GM04503 (cell line): ENCODE measurements around the gene KPNB1.
"Not testable (repeated sequence)": the region's sequence is repeated elsewhere in the genome, so short reads cannot be mapped to it uniquely, and the experiment has no call there.

ENCODE experiments used
- DNase-seq: peaks from one replicate; pipeline ENCODE4 v3.0.0-alpha.2; 2012; ENCODE audit warnings: low read depth

Gene KPNB1

DNA sequence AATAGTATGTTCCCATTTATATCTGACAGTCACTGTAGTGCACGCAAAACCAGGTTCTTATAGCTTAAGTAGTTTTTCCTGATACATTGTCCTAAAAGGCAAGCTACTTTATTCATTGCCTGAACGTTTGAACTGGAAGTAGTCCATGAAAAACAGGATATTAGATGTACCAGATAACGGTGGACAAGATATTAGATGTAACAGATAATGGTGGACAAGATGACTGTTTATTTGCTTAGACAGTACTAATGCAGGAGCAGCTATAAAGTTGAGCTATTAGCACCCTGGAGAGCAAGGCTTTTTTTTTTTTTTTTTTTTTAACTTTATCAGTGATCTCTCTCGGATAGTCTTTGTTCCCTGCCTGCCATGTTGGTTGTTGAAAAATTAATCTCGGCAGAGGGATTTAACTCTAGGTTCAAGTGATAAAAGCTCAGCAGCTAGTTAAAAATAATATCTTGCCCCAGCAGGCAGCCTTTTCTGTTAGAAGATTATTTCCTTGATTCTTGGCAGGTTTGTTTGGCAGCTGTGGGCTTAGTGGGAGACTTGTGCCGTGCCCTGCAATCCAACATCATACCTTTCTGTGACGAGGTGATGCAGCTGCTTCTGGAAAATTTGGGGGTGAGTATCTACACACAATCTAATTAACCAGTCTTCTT, 26.9 kb downstream of the KPNB1 start:
- DNase-seq = no peak

DNA sequence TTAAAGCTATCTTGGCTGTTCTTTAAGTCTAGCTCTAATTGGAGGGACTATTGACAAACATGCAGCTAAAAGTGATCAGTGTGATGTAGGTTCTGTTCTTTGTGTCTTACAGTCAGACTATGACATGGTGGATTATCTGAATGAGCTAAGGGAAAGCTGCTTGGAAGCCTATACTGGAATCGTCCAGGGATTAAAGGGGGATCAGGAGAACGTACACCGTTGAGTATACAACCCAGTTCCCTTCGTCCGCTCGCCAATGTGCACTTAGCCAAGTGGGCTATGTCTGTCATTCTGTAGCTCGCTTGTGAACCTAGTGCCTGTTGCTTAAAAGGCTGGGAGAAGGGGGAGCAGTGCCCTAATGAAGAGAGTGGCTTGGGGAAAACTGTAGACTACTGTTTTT, 28.5 kb downstream of the KPNB1 start:
- no peak for DNase-seq

DNA sequence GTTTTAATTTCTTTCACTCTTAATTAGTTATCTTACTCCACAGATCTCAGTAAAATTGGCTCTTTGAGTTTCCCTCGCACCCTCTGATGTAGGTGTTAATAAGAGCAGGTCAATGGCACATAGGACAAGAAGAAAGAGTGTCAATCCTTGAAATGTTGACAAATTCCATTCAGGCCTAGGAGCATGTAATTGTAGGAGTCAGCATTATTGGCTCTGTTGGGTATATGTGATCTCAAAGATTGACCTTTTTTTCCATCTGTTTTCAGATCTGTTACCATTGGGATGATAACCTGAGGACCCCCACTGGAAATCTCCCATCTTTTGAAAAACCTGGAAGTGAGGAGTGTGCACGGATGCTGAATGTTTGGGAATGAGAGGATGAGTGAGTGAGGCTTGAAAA, 32.4 kb downstream of the KPNB1 start:
- DNase-seq = no peak

DNA sequence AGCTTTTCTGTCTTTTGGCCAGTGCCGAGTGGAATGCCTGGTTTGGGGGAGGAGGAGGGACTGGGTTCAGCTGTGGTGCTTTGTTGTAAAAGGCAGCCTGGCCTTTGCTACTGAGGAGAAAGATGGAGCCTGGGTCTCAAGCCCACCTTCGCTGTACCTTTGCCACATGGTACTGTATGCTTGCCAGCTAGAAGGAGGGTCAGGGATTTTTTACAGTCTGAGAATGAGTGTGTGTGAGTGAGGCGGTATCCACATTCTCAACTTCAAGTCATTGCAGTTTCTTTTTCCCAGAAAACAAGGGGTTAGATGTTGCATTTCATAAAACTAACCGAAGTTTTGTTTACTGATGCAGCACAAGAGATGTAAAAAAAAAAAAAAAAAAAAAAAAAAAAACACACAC, 33.0 kb downstream of the KPNB1 start:
- not testable (repeated sequence) for DNase-seq

DNA sequence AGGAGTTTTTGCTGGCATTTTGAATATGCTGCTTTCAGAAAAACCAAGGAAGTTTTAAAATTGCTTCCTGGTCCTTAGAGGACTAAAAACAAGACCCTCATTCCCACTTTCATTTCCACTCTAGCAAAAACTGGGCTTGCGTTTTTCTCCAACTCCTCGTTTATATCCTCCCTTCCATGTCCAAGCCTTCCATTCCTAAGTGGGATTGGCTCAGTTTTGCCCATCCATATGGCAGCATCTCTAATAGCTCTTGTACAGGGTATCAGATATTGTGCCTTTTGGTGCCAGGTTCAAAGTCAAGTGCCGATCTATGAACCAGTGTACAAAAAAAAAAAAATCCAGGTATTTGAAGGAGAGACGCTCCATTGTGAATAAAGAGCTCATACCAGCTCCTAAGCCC, 34.3 kb downstream of the KPNB1 start:
- DNase-seq = no peak

DNA sequence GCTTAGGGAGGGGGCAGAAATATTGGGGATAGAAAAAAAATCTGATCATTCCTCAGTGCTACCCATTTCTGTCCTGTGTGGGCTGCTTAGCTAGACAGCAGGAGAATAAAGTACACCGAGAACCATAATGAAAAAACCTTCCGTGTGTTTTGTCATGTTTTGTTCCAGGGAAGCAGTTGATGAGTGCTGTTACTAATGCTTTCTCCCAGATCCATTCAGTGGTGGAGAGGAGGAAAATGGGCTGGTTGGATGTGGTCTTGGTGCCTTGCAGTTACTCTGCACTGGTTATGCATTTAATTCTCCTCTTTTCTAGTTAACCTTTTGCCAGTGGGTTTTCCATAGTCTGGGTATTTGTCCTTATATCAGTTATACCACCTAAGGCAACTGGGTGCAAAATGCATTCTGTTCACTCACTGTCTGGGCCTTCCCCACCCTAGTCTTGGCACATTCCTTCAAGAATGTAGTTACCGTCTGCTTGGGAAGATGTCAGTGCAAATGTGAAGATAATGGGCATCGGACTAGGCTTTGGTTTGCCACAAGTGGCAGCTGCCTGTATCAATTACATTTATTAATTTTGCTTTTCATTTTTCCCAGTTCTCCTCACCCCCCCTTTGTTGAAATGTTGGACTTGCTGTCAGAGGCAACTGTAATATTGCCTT, 34.9 kb downstream of the KPNB1 start:
- DNase-seq = no peak

DNA sequence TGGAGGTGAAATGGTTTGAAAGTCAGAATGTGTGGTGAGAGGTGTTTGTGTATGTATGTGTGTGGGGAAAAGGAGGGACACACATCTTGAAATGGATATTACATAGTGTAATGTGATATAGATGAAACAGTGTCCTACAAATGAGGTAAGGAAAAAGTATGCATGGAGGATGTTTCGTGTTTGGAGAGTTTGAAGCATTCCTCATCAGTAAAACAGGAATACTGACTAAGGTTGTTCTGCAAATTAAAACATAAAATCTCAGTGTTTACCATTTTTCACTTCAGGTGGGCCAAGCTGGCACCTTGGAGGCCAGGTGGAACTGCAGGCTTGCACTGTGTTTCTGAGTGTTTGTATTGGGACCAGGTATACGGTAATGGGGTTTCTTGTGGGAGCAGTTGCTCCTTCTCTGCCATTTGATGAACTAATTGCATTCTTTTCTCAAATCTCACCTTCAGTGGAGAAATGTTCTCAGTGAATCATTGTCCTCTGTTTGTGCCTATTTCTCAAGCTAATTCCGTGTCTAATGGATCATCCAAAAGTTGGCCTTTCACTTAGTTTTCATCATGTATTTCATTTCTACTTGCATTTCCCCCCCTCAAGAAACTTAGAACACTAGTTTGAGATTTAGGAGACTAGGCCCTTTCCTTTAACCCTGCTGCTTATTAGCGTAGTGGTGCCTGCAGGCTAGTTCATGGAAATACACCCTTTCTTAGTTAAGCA, 36.0 kb downstream of the KPNB1 start:
- DNase-seq = no peak

DNA sequence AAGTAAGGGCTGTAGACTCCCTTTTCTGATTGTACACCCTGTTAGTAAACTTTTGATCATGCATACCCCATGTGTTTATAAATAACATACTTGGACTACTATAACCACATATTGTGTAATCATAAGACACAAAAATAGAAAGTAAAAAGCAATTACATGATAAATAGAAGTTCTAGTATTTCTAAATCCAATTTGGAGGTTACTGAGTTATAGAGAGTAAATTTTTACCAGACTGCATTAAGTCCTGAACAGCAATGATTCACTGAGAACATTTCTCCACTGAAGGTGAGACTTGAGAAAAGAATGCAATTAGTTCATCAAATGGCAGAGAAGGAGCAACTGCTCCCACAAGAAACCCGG, 36.5 kb downstream of the KPNB1 start:
- peak; percentile 48 for DNase-seq

DNA sequence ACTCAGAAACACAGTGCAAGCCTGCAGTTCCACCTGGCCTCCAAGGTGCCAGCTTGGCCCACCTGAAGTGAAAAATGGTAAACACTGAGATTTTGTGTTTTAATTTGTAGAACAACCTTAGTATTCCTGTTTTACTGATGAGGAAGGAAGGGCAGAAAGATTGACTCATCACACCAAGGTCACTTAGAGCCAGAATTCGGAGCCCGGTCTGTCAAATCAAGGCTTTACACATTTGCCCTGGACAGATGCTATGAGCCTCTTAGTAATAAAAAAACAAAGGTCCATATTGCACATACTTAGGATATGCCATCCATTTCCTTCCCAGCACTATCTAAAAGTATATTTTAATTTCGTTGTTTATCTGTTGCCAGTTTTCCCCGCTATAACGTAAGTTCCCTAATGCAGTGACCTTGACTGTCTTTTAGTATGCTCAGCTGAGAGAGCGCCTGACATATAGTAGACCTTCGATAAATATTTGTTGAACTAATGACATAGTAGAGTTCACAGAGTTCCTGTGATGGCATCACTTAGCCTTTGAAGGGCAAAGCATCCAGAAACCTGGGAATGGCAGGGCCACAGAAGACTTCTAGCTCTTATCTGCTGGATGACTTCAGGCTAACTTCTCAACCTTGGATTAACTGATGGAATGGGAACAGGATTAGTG, 37.1 kb downstream of the KPNB1 start:
- no peak for DNase-seq

DNA sequence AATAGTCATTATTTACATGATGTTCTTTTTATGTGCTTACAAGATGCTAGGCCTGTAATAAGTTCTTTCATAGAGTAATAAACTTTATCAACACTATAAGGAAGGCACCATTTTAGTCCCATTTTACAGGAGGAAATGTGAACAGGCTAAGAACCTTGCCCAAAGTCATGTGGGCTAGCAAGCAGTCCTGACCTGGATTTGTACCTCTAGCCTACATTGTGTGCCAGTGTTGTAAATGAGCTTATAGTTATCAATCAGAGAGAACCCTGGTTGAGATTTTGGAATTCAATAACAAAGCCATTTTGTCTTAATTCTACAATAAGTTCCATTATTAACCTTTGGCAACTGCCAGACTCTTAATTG, 37.6 kb downstream of the KPNB1 start:
- no peak for DNase-seq

DNA sequence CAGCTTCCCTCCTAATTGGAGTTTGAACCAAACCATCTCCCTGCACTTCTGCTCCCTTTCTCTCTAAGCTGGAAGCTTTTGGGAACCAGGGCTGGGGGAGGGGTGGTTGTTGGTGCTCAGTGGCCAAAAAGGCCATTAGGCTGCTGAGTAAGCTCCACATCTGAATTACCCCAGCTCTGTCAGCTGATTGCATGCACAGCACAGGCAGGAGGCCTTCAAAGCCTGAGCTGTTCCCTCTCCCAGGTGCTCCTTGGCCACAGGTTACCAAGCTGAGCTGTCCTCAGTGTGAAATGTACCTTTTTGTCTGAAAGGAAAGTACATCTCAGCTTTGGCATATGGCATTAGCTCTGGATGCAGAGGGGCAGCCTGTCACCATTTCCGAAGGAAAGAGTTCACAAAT, 38.0 kb downstream of the KPNB1 start:
- no peak for DNase-seq

DNA sequence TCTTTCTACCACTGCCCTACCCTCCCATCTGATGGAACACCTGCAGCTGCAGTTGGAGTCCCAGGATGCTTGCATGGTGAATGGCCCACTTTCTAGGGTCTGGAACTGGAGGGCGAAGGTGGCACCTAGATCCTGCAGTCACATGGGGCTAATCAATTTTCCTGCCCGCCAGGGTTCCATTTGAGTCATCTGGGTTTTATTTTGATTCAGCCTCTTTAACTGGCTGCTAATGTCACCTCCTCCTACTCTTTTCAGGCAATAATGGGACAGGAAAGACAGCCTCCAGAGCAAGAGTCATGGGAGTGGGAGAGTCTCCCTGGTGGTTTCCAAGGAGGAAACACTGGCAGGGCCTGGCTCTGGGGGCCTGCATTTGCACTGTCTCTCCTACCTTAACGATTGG, 40.4 kb downstream of the KPNB1 start:
- no peak for DNase-seq

DNA sequence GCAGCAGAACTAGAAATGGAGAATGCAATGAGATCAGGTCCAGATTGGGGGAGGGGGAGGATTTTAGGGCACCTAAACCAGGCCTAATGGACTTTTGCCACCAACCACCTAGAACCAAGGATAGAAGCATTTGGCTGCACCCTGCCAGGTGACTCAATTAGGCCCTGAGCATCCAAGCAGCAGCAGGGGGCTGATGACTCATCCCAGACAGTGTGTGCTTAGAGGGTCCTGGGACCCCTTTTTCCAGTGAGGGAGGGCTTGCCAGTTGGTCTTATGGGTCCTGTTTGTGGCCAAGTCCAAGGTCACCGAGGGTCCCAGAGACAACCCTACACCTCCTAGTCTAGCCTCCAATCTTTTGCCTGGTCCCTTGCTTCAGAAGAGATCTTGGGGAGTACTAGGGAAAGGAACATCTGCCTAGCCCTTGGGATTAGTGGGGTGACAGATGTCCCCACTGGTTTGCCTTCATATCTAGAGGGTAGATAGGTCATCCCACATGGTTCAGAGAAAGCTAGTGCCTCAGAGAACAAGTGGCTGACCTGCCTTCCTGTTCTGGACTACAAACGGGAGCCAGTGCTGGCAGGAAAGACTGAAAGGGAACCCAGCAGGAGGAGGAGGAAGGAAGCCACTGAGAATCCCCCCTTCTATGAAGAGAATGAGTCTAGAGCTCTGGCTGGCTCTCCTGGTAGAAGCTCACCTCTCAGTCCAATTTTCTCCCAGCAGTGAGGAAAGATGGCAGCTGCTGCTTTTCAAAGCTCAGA, 42.6 kb downstream of the KPNB1 start:
- DNase-seq = no peak

DNA sequence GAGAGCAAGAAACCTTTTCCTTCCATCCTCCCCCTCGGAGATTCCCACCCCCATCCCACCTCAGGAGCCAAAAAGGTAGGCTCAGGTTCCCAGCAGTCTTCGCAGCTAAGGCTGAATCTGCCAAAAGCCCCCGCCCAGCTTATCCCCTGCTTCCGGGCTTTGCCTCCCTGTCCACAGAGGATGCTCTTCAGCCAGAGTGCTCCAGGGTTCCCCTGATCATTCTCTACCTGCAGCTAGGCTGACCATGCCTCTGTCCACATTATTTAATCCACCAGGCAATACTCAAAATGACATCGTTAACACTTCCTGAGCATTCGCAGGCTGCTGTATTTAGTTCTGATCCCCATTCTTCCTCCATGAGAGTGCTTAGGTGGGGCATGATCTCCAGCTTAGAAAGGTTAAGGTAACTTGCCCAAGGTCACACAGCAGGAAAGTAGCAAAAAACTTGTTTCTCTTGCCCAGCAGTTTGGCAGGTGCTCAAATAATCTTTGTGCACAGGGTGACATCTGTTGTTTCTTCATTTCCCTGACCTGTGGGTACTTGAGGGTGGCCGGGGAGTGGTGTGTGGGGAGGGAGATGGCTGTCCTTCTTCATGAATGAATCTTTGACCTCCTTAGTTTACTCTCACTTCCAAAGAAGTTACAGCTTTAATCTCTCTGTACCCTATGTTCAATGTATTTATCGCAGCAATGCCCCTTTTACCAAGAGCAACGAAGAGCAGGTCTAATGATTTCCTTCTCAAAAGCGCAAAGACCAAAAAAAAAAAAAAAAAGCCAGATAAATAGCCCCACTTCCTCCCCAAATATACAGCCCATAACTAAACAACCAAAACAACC, 43.4 kb downstream of the KPNB1 start:
- DNase-seq = no peak

DNA sequence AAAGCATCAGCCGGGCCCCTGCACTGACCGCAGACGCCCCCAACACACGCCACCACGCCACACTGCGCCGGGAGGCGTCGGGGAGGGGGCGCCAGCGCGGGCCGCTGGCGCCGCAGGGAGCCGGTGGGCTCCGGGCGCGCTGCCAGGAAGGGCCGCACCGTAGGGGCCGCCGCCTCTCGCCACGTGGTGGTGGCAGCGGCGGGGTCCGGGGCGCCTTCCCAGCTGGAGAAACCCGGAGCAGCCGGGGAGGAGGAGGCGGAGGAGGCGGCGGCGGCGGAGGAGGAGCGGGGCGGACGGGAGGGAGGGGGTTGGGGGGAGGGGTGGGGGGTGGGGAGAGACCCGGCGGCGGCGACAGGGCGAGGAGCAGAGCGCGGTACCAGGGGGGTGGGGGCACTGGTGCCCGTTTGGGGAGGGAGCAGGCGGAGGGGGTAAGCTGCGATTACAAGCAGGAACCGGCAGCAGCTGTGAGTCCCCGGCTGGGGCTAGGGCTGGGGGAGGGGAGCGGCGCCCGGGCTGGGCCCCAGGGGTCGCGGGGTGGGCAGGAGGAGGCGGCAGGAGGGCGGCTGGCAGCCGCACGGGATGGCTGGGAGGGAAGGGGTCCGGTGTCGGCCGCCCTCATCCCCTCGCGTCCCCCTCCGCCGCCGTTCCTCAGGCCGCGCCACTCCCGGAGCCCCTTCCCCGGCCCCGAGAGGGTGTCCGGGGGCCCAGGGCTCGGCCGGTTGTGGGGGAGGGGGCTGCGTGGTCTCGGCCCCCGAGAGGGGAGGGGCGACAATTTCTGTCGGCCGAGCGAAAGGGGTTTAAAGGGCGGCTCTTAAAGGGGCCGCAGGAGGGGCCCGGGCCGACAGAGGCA, 44.2 kb downstream of the KPNB1 start, which contains the start of gene TBKBP1:
Gene TBKBP1 (plus strand): TSS at position 431 of the 850 bp plus-strand sequence. CDS start 1,952 bp downstream, outside the sequence.
- DNase-seq = no peak

DNA sequence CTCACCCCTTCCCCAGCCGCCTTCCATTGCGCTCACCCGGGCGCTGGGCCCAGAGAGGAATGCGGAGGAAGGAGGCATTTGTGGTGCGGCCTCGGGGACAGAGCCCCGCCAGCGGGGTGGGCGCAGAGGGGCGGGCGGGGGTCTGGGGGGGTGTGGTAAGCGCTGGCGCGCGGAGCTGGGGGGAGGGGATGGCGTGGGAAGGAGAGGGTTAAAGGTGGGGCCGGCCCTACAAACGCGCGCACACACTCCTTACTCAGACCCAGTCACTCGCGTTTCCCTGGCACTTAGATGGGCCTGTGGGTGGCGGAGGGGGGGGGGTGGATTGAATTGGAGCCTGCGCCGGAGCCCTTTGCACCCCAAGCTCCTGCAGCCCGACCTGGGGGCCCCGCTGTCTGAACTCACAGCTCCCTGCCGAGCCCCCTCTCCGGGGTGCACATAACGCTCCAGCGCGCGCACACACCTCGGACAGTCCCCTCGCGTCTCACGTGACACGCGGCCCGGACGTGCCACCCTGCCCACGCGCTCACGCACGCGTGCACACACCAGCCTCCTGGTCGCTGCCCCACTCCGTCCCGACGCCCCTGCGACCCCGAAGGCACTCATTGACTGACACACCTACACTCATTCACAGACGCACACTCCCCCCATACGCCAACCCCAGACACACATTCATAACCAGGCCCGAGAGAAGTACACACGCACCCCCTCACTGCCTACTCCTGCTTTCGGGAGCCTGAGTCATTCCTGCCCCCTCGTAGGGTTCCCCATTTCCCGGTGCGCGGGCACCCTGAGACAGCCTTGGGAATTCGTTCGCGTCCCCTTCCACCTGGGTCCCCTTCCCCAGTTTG, 45.1 kb downstream of the KPNB1 start:
- no peak for DNase-seq

DNA sequence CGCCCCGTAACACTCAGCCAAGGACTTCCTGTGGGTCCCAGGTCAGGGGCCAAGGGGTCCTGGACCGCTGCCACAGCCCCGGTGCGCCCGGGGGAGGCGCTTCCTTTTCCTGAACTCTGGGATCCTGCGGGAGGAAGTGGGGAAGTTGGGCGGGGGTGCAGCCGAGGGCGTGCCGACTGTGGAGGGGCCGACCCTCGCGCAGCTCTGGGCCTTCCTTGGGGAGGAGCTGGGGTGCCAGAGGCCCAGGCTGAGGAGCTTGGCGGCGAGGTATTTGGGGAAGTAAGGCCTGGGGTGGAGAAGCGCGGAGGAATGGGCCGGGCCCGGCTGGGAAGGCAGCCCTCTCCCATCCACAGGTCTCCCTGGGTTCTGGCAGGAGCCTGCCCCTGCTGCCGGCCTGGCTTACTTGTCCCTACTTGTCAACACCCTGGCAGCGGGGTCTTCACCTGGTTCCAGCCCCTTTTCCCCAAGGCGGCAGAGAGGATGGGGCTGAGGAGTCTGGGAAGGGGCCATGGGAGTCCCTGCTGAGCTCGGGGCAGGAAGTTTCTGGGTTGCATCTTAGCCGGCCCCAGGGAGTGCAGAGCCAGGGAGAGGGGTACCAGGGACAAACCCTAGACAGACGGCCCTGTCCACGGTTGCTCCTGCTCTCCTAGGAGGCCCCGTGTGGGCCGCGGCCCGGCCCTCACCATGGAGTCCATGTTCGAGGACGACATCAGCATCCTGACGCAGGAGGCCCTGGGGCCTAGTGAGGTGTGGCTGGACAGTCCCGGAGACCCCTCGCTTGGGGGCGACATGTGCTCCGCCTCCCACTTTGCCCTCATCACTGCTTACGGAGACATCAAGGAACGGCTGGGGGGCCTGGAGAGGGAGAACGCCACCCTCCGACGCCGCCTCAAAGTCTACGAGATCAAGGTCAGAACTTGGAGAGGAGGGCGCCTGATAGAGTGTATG, 46.0 kb downstream of the KPNB1 start:
- DNase-seq = no peak
